SH-SY5Y (cell line): ENCODE results near the gene C11orf52.

Experiments used
- GATA2 ChIP-seq: IDR thresholded peaks from 2 replicates; pipeline ENCODE4 v1.6.1; 2011; ENCODE audit warnings: mild to moderate bottlenecking, low read depth, low read length
- GATA3 ChIP-seq: IDR thresholded peaks from 2 replicates; pipeline ENCODE4 v1.6.1; 2011; ENCODE audit warnings: low read depth, mild to moderate bottlenecking, low read length, moderate library complexity

The C11orf52 gene

GRCh38 chr11:111944651-111945051, 25.9 kb downstream of the C11orf52 start:
- TF ChIP-seq GATA2, result no peak
- no peak for TF ChIP-seq GATA3

GRCh38 chr11:111945198-111945597, 26.5 kb downstream of the C11orf52 start:
- TF ChIP-seq GATA3 (no peak), GATA2 (no peak)

DNA sequence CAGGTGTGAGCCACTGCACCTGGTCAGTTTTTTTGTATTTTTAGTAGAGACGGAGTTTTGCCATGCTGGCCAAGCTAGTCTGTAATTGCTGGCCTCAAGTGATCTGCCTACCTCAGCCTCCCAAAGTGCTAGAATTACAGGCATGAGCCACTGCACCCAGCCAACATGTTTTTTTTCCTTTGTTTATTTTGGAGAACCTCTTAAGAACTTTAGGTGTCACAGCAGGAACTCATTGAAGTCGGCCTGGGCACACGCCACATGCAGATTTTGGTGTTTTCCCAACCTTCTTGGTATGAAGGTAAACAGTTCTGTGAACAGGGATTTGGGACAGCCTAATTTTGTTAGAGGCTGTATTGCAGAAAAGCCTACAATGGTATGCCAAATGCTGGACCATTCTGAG, 27.8 kb downstream of the C11orf52 start:
- TF ChIP-seq GATA2 (no peak), GATA3 (no peak)

- TF ChIP-seq GATA3, result no peak
- TF ChIP-seq GATA2, result no peak
Observed at GRCh38 chr11:111947143-111947542, 28.4 kb downstream of the C11orf52 start.

DNA sequence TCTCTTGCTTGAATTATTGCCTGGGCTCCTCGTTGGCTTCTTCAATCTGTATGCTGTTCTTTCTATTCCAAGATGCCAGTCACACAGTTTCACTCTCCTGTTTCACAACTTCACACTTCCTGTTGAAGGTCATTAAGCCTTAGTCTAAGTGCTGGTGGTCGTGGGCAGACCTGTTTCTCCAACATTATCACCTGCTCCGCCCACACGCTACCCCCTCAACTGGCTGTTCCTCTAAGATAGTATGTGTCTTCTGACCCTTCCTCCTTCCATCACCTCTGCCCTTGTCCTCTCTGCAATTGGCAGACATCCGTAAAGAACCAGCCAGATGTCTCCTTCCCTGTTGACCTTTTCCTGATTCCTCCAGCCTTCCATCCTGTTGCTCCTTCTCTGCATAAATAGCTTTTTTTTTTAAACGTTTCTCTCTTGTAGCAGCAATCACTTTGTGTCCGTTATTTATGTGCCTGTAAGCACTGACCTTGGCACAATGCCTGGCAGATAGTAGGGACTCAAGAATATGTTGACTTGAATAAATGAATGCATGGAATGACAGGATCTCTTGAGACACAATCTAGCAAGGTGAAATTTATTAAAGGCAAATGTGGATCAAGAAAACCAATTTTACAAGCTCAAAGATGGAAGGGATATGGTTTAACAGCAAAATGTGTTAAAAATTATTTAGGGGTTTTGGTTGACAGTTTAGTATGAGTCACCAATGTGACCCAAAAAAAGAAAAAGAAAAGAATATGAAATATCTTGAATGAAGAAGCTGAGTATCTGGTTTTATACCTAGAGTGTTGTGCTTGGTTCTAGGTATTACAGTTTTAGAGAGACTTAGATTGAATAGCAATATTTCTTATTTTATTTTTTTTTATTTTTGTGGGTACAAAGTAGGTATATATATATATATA, 31.1 kb downstream of the C11orf52 start:
- TF ChIP-seq GATA3 (no peak), GATA2 (no peak)

DNA sequence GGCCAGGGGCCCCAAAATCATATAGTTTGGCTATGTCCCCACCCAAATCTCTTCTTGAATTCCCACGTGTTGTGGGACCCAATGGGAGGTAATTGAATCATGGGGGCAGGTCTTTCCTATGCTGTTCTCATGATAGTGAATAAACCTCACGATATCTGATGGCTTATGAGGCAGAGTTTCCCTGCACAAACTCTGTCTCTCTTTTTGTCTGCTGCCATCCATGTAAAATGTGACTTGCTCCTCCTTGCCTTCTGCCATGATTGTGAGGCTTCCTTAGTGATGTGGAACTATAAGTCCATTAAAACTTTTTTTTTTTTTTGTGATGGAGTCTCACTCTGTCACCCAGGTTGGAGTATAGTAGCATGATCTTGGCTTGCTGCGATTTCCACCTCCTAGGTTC, 32.9 kb downstream of the C11orf52 start:
- TF ChIP-seq GATA2 (no peak), GATA3 (no peak)

DNA sequence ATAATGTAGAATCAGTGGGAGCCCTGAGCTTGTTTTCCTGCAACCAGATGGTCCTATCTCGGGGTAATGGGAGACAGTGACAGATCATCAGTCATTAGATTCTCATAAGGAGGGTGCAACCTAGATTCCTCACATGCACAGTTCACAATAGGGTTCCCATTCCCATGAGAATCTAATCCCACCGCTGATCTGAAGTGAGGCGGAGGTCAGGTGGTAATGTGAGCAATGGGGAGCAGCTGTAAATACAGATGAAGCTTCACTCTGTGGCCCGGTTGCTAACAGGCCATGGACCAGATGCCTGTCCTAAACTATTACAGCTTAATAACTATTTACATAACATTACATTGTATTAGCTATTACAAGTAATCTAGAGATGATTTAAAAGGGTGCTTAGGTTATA, 35.4 kb downstream of the C11orf52 start:
- no peak for TF ChIP-seq GATA2

GRCh38 chr11:111957663-111958444, 39.1 kb downstream of the C11orf52 start:
- TF ChIP-seq GATA3, result no peak
- no peak for TF ChIP-seq GATA2

- no peak for TF ChIP-seq GATA2
- TF ChIP-seq GATA3, result no peak
Observed at GRCh38 chr11:111960916-111961315, 42.2 kb downstream of the C11orf52 start.

DNA sequence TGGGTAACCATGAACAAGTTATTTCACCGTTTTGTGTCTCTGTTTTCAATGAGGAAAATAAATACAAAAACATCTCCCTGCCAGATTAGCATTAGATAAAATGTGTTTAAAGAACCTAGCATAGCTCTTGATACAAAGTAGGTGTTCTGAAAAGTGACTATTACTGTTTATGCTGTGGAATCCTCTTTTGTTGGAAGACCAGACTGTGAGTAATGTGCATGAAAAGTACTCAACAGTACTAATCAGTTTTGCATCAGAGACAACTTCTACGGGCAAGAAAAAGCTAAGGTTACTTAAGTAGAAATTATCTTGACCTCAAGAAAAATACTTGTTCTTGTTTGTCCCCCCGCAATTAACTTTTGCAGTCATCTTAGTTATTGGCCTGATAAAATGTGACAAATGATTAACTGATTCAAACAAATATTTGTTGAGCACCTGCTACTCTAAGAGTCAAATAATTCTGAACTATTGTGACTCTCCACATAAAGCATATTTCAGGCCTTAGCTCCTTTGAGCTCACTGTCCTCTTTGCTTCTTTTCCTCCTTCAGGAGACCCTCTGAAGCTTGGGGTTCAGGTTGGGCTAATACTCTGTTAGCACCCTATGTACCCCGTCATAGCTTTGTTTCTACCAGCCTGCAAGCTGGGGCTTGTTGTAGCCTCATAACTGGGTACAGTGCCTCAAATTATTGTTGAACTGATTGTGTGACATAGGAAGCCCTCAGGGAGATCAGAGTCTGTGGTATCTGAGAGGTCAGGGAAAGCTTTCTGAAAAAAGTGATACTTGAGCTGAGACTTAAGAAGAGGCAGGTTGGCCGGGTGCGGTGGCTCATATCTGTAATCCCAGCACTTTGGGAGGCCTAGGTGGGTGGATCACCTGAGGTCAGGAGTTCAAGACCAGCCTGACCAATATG, 42.9 kb downstream of the C11orf52 start:
- TF ChIP-seq GATA2 (no peak), GATA3 (no peak)

DNA sequence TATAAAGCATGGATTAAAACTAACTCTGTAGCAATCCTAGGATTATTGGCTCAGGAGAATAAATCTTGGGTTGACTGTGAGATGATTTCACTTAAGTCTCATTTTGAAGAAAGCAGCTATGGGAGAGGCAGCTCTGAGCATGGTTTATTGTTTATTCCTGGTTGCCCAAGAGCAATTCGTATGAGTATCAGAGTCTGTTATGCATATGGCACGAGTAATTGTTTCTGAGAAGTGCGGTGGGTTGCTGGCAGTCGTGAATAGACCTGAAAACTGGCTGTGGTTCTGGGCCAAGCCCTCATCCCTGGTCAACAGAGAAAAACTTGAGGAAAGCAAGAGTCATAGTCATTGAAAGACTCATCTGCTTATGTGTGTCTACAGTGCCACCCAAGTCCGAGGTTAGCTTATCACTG, 45.2 kb downstream of the C11orf52 start:
- TF ChIP-seq GATA2 (no peak), GATA3 (no peak)

DNA sequence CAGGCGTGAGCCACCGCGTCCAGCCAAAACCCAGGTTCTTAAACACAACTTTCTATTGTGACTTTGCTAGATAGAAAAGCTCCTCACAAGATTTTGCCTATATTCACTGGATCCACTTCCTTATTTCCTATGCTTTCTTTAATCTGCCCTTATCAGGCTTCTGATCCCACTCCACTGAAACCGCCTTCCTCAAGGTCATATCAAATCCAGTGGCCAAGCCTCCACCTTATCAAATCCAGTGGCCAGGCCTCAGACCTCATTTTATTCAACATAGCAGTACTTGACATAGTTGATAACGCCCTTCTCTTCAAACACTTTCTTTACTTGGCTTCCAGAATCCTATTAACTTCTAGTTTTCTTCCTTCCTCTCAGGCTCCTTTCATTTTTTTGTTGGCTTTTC, 48.0 kb downstream of the C11orf52 start:
- TF ChIP-seq GATA2 (no peak), GATA3 (no peak)

- TF ChIP-seq GATA3, result no peak
- TF ChIP-seq GATA2, result no peak
Observed at GRCh38 chr11:111967649-111968048, 48.9 kb downstream of the C11orf52 start.

GRCh38 chr11:111969344-111969743, 50.6 kb downstream of the C11orf52 start:
- no peak for TF ChIP-seq GATA3
- TF ChIP-seq GATA2, result no peak
